Stimulated activated CD4-positive, alpha-beta T cell treated with anti-CD3 and anti-CD28 coated beads, Interleukin-1b, Interleukin-23, amount 100 ng/mL, for 1 hour (primary cell): ENCODE results near the gene TRERF1.
"Not testable (repeated sequence)": the region's sequence is repeated elsewhere in the genome, so short reads cannot be mapped to it uniquely, and the experiment has no call there.

ENCODE experiments used
- DNase-seq, 2 donors: peaks; one replicate each; pipeline ENCODE4 v3.0.0-alpha.2; 2020; ENCODE audit warnings: low read depth in 2 of 2

The TRERF1 gene

DNA sequence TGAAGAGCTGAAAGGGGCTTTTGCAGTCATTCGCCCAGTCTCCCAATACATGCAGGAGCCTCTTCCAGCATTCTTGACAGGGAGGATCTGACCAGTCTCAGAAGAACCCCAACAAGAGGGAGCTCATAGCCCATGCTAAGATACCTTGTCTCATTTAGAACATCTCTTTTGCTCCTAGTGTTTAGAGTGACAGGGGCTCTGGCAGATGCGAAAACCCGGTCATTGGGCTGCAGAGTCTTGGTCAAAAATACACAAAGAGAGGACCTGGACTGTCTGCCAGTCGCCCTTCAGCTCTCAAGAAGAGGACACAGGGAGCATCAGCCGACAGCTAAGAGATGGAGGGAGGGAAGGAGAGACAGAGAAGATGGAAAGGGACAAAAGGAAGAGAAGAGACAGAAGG lies 257.7 kb downstream of the TRERF1 start:
- no peak for DNase-seq

DNA sequence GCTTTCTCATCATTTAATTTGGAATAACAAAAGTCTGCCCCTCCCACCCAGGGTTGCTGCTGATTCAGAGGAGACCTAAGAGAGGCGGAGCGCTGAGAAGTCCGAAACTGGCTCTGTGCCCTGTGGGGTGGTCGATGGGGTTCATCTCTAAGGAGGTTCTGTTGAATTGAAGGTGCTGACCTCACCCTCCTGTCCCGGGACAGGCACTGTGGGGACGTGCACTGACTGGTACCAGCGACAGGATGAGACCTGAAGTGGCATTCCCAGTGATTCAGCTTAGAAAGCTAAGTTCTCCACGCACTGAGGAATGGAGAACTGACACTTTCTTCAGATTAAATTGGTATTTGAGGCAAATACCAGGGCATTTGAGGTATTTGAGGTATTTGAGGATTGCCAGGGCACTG lies 258.2 kb downstream of the TRERF1 start:
- DNase-seq, result no peak

DNA sequence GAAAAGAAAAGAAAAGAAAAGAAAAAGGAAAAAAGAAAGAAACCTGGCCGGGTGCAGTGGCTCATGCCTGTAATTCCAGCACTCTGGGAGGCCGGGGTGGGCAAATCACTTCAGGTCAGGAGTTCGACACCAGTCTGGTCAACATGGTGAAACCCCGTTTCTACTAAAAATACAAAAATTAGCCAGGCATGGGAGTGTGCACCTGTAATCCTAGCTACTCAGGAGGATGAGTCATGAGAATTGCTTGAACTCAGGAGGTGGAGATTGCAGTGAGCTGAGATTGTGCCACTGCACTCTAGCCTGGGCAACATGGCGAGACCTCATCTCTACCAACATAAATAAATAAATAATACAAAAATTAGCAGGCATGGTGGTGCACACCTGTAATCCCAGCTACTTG lies 259.3 kb downstream of the TRERF1 start:
- DNase-seq, result not testable (repeated sequence)

DNA sequence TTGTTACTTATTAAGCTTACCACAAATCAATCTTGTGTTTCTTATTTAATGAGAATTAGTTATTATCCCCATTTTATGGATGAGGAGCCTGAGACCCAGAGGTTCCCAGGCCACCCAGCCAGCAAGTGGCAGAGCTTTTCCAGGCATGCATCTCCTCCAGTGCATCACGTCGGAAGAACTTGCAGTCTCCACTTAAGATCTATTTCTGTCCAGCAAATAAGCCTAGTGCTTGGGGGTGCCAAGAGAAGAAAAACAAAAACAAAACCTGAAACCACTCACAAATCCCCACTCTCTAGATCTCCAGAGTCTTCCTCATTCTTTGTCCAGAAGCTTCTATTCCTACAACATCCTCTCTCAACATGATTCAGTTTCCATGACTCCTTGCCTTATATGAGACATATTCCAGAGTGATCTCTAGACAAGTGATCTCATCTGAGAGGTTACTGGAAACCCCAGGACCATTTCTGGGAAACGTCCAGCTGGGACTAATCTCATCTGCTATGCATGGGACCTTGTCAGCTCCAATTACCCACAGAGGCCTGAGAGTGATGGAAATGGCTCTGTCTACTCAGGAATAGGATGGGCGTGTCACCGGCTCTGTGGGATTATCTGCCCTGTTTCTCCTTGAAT lies 261.1 kb downstream of the TRERF1 start:
- DNase-seq, result no peak

DNA sequence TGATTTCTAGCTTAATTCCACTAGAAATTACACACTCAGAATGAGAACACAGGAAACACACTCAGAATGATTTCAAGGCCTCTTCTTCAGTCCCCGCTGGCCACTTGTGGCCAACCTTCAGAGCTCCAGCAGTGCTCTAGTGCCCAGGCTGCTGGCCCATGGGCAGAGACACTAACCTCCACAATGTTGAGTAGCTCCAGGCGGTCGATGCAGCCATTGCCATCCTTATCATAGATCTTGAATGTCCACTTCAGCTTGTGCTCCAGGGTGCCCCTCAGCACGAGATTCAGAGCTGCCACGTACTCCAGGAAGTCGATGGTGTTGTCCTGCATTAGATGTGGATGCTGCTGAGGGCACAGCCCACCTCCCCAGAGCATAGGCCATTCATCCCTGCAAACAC lies 263.3 kb downstream of the TRERF1 start:
- DNase-seq, result no peak

DNA sequence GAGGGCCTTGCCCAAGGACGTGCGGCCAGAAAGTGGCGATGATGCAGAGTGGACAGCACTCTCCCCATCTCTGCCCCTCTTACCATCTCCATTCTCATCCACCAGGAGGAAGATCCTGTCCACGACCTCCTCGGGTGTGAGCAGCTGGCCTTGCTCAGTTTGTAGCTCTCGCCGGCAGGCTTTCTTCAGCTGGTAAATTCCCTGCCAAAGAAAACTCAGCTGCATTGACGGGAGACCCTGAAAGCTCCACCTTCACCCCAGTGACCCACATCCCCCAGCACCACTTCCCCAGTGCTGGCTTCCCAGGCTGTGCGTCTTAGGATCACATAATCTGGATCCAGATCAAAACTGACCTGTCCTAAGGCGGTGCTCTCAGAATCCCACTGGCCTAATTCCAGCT lies 266.1 kb downstream of the TRERF1 start:
- DNase-seq, result no peak

DNA sequence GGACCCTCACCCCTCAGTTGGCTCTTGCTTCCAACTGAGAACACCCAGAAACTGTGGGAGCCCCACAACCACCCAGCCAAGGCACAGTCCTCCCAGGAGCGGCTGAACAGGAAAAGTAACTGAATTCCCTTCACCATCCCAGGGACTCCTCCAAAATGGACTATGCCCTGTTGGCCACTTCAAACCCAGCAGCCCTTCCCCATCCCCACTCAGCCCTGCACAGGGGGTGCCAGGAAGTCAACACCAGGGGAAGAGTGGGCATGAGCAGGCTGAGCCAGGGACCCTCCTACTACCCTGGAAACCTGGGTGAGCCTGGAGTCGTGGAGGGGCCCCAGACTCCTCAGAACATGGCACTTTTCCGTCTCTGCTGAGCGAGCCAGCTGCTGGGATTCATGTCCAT lies 267.3 kb downstream of the TRERF1 start:
- DNase-seq, result no peak

DNA sequence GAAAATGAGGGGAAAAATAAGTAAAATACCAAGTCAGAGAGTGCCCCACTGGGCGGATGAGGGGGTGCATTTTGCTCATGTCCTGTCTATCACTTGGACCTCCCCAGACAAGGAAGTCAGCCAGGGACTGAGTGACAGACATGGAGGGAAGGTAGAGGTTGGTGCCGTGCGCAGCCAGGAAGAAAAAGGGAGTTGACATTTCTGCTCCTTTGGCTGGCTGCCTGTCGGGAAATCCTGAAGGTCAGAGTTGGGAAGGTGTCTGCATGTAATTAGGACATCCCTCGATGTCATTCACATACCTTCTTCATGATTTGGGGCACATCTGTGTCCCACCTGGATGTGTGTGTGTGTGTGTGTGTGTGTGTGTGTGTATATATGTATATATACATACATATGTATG lies 269.6 kb downstream of the TRERF1 start:
- no peak for DNase-seq

DNA sequence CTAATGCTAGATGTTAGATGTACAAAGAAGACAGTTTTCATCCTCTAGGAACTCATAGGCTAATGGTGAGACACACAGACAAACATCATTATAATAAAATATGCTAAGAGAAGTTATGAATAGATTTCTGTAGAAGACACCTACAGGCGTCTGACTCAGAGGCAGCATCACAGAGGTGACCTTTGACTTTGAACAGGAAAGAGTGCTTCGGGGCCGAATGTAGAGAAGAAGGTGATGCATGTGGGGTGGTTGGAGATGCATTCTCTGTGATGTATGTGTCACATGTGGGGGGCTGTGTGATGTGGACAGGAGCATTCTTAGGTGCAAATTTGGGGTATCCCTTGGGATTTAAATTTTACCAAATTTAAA lies 271.8 kb downstream of the TRERF1 start:
- DNase-seq, result no peak

DNA sequence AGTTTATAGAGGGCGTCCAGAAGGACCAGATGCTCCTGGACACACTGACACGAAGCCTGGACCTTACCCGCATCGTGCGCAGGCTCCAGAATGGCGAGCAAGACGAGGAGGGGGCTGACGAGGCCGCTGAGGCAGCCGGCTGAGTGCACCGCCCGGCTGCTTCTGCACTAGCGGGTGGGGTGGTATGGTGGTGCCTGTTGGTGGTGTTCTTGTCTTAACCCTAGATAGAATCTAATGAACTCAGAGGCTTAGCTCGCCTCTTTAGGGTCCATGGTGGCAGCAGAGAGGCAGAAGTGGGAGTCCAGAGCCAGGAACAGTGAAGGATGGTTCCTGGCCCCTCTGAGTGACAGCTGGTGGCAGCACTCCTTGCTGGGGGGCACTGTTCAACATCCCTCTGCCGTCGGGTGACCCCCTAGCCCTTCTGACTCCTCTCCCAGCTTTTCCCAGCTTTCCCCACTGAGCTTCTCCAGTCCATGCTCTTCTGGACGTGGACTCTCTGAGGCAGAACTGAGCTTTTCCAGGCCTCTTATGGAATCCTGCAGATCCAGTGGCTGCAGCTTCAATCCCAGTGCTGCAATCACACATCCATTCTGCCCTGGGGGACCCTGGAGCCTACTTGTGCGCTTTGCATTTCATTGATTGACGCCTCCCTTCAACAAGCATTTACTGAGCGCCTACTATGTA lies 272.3 kb downstream of the TRERF1 start:
- no peak for DNase-seq

DNA sequence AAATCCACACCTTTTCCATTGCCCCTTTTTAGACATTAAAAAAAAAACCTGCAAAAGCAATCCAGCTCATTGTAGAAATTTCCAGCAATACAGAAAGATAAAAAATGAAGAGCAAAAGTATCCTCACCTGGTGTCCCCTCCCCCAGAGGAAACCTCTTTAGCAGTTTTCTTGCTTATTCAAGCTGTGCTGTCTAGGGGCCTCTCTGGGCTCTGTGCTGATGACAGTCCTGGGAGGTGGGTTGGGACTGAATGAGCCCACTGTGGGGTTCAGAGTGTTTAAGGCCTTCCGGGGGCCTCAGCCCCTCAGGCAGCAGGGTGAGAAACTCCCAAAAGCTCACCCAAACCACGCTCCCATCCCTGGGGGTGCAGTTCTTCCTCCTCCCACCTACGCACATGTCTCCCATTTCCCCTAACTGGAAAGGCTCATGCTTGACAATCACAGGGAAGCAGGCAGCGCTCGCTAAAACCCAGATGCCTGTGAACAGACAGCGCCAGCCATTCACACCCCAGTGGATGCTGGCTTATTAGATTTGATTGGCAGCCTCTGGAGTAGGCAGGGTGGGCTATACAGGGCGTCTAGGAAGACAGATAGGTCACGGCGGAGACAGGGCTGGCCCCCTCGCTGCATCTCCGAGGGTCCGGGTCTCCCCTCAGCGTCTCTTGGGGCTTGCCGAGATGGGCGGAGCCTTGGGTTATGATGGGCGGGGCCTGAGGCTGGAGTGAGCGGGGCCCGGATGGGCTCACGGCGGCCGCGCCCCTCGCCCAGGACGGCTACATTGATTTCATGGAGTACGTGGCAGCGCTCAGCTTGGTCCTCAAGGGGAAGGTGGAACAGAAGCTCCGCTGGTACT lies 274.0 kb downstream of the TRERF1 start:
- DNase-seq, result no peak

DNA sequence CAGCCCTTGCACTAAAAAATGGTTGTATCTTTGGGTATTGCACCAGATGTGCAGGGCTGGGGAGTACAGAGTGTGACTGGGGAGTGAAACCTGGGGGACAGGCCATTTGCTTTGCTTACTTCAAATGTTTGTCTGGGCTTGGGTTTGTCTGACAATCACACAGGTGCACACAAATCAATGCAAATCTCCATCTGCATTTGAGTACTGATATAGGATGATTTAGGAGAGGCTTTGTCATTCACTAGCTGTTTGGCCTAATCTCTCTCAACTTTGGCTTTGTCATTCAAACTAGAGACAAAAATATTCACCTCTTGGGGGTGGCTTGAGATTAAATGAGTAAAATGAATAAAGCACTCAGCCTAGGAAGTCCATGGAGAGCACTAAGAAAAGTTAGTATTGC lies 274.7 kb downstream of the TRERF1 start:
- no peak for DNase-seq

DNA sequence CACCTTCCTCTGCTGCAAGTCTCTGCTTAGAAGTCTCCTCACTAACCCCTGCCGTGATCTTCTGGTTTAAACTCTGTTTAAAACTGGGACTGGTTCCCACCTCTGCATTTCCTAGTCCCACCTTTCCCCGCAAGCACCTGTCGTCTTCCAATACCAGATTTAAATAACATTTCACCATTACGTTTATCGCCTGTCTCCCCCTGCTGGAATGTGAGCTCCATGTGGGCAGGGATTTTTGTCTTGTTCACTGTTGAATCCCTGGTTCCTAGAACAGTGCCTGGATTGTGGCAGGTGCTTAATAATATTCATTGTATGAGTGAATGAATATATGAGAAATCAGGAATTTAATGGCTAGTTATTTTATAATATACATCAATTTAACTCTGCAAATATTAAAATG lies 275.9 kb downstream of the TRERF1 start:
- no peak for DNase-seq
